Endometrium (tissue), 2 donors: Measurements from ENCODE around the gene ANAPC1.
"Not testable (repeated sequence)": the region's sequence is repeated elsewhere in the genome, so short reads cannot be mapped to it uniquely, and the experiment has no call there.

Source experiments
- FAIRE-seq: peaks from 2 replicates; lab custom pipeline; 2012; peaks lifted over from hg19 to GRCh38; lab: Jason Lieb, UNC
- donor health status: control.
- donor health status: control.

Gene ANAPC1

GRCh38 chr2:111727611-111728110 lies 156.3 kb downstream of the ANAPC1 start:
- FAIRE-seq, result not testable (repeated sequence)

GRCh38 chr2:111725742-111726141 lies 158.3 kb downstream of the ANAPC1 start:
- not testable (repeated sequence) for FAIRE-seq

- FAIRE-seq, result not testable (repeated sequence)
These were observed 164.4 kb downstream of the ANAPC1 start for GRCh38 chr2:111719610-111720009.
